HUES6 (cell line): ENCODE results near the gene GPR25.

Source experiments
- H3K27ac ChIP-seq: 2 replicates; pipeline ENCODE4 v1.7.0; 2013; ENCODE audit warnings: low read depth, mild to moderate bottlenecking, low read length, inconsistent platforms
- H3K27me3 ChIP-seq: 2 replicates; pipeline ENCODE4 v1.6.1; 2013; ENCODE audit warnings: low read length; ENCODE audit not compliant: control insufficient read depth, insufficient read depth
- H3K36me3 ChIP-seq: 2 replicates; pipeline ENCODE4 v1.6.1; 2013; ENCODE audit warnings: low read length; ENCODE audit not compliant: control insufficient read depth, insufficient read depth
- H3K4me1 ChIP-seq: 2 replicates; pipeline ENCODE4 v1.6.1; 2013; ENCODE audit warnings: low read length; ENCODE audit not compliant: control insufficient read depth, insufficient read depth
- H3K4me3 ChIP-seq: 2 replicates; pipeline ENCODE4 v1.5.1; 2013; ENCODE audit warnings: low read depth, low read length
- H3K9ac ChIP-seq: one replicate; pipeline ENCODE4 v1.6.1; 2013; ENCODE audit warnings: mild to moderate bottlenecking, low read length
- H3K9me3 ChIP-seq: 2 replicates; pipeline ENCODE4 v1.6.1; 2013; ENCODE audit warnings: low read depth, low read length; ENCODE audit not compliant: control insufficient read depth, insufficient read depth

Gene GPR25

GRCh38 chr1:200916152-200916551, 43.4 kb downstream of the GPR25 start:
- no peak overlapping the region for H3K27ac ChIP-seq
- no peaks in the 10 kb centered on the region for H3K9me3 ChIP-seq
- no peaks in the 10 kb centered on the region for H3K27me3 ChIP-seq
- H3K9ac ChIP-seq: no peak overlapping the region
- peaks cover 18% of the 10 kb centered on the region for H3K36me3 ChIP-seq
- H3K4me1 ChIP-seq: no peaks in the 10 kb centered on the region
- no peak overlapping the region; the same call in 1 of the 2 replicates for H3K4me3 ChIP-seq

- H3K9ac ChIP-seq: no peak overlapping the region
- no peak overlapping the region; the same call in 1 of the 2 replicates for H3K4me3 ChIP-seq
- no peaks in the 10 kb centered on the region for H3K27me3 ChIP-seq
- no peaks in the 10 kb centered on the region for H3K4me1 ChIP-seq
- H3K27ac ChIP-seq: no peak overlapping the region
- H3K9me3 ChIP-seq: no peaks in the 10 kb centered on the region
- peaks cover 14% of the 10 kb centered on the region for H3K36me3 ChIP-seq
Observed at GRCh38 chr1:200916681-200917080, 43.9 kb downstream of the GPR25 start.

GRCh38 chr1:200917291-200917817, 44.6 kb downstream of the GPR25 start:
- Histone ChIP-seq H3K27ac (no peak overlapping the region), H3K27me3 (no peaks in the 10 kb centered on the region), H3K9ac (no peak overlapping the region), H3K4me1 (no peaks in the 10 kb centered on the region), H3K4me3 (no peak overlapping the region), H3K36me3 (peaks cover 10% of the 10 kb centered on the region), H3K9me3 (no peaks in the 10 kb centered on the region)

- Histone ChIP-seq H3K4me3 (no peak overlapping the region), H3K27ac (no peak overlapping the region), H3K27me3 (no peaks in the 10 kb centered on the region), H3K4me1 (no peaks in the 10 kb centered on the region), H3K9ac (no peak overlapping the region), H3K9me3 (no peaks in the 10 kb centered on the region), H3K36me3 (peaks cover 4% of the 10 kb centered on the region)
Observed at GRCh38 chr1:200918006-200918405, 45.2 kb downstream of the GPR25 start.

- H3K27ac ChIP-seq: no peak overlapping the region
- H3K4me1 ChIP-seq: no peaks in the 10 kb centered on the region
- H3K4me3 ChIP-seq: no peak overlapping the region
- H3K27me3 ChIP-seq: no peaks in the 10 kb centered on the region
- H3K36me3 ChIP-seq: no peaks in the 10 kb centered on the region
- H3K9me3 ChIP-seq: no peaks in the 10 kb centered on the region
- H3K9ac ChIP-seq: no peak overlapping the region
Observed at GRCh38 chr1:200919386-200919785, 46.6 kb downstream of the GPR25 start.

GRCh38 chr1:200921571-200922110, 48.9 kb downstream of the GPR25 start:
- no peak overlapping the region for H3K4me3 ChIP-seq
- no peaks in the 10 kb centered on the region for H3K27me3 ChIP-seq

GRCh38 chr1:200922406-200922805, 49.6 kb downstream of the GPR25 start:
- Histone ChIP-seq H3K4me3 (no peak overlapping the region), H3K27ac (no peak overlapping the region), H3K4me1 (no peaks in the 10 kb centered on the region), H3K9ac (no peak overlapping the region), H3K9me3 (no peaks in the 10 kb centered on the region), H3K27me3 (no peaks in the 10 kb centered on the region), H3K36me3 (no peaks in the 10 kb centered on the region)

More at GRCh38 chr1:200921571-200922110, 48.9 kb downstream of the GPR25 start:
- Histone ChIP-seq H3K4me1 (no peaks in the 10 kb centered on the region), H3K9me3 (no peaks in the 10 kb centered on the region), H3K9ac (no peak overlapping the region), H3K27ac (no peak overlapping the region), H3K36me3 (no peaks in the 10 kb centered on the region)

- Histone ChIP-seq H3K4me3 (no peak overlapping the region), H3K9me3 (no peaks in the 10 kb centered on the region), H3K27me3 (no peaks in the 10 kb centered on the region), H3K9ac (no peak overlapping the region), H3K4me1 (no peaks in the 10 kb centered on the region), H3K36me3 (no peaks in the 10 kb centered on the region), H3K27ac (no peak overlapping the region)
Observed at GRCh38 chr1:200923601-200924000, 50.8 kb downstream of the GPR25 start.
